ENCODE data around the gene TAP1.
A peak's percentile ranks its signal among the peaks of the same experiment; 100 is the strongest.
"Not testable (repeated sequence)": the region's sequence is repeated elsewhere in the genome, so short reads cannot be mapped to it uniquely, and the experiment has no call there.

Gene TAP1, protein sequence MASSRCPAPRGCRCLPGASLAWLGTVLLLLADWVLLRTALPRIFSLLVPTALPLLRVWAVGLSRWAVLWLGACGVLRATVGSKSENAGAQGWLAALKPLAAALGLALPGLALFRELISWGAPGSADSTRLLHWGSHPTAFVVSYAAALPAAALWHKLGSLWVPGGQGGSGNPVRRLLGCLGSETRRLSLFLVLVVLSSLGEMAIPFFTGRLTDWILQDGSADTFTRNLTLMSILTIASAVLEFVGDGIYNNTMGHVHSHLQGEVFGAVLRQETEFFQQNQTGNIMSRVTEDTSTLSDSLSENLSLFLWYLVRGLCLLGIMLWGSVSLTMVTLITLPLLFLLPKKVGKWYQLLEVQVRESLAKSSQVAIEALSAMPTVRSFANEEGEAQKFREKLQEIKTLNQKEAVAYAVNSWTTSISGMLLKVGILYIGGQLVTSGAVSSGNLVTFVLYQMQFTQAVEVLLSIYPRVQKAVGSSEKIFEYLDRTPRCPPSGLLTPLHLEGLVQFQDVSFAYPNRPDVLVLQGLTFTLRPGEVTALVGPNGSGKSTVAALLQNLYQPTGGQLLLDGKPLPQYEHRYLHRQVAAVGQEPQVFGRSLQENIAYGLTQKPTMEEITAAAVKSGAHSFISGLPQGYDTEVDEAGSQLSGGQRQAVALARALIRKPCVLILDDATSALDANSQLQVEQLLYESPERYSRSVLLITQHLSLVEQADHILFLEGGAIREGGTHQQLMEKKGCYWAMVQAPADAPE

DNA sequence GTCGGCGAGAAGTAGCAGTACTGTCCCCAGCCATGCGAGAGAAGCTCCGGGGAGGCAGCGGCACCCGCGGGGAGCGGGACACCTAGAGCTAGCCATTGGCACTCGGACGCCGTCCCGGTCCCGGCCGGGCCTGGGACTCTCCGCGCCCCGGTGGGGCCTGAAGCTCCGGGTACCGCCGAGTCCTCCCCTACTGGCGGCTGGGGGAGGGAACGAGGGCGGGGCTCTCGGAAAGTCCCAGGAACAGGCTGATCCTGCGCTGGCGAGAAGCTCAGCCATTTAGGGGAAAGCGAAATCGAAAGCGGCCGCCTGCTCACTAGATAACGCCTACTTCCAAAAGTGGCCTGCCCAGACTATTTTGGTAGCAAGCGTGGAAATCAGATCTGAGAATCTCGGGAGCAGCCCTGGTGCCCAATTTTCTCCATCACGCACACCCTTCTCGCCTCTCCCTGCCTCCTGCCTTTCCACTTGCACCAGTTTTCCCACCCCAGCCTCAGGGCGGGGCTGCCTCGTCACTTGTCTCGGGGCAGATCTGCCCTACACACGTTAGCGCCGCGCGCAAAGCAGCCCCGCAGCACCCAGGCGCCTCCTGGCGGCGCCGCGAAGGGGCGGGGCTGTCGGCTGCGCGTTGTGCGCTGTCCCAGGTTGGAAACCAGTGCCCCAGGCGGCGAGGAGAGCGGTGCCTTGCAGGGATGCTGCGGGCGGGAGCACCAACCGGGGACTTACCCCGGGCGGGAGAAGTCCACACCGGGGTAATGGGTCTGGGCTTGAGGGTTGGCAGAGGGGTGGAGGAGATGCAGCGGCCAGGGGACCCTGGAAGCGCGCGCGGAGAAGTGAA, at the start of gene TAP1, which contains the start of gene PSMB9:
Gene TAP1, minus strand, starts transcription at position 164 of the 835 bp plus-strand sequence. Its CDS starts 68 bp downstream, at position 96.
Gene PSMB9, plus strand, starts transcription at position 652 of the 835 bp plus-strand sequence. Its CDS starts 38 bp downstream, at position 690.
- peak within 1 kb of the TSS; percentile 84 for H3K4me3 ChIP-seq (ENCODE audit: low read length)
- TF ChIP-seq ZNF274 (IDR thresholded peaks at IDR 0.05; ENCODE audit: low read depth, low read length): no peak

DNA sequence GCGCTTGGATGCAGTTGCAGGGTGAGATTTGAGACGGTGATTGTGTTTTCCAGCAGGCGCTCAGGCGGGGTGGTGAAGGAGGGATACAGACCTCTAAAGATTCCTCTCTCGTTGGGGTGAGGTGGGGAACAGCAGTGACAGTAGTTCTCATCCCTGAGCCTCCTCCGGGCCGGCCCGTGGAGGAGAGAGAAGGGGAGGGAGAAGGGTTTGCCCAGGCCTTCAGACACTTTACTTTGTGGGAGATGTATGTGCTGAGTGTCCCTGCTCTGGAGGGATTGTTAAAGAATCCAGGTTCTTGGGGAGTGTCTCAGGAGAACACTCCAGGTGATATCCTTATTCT, 41.5 kb upstream of the TAP1 start:
- TF ChIP-seq ZNF274 (IDR thresholded peaks at IDR 0.05; ENCODE audit: low read depth, low read length): no peak
- H3K4me3 ChIP-seq (ENCODE audit: low read length): peak overlapping the region; percentile 77

DNA sequence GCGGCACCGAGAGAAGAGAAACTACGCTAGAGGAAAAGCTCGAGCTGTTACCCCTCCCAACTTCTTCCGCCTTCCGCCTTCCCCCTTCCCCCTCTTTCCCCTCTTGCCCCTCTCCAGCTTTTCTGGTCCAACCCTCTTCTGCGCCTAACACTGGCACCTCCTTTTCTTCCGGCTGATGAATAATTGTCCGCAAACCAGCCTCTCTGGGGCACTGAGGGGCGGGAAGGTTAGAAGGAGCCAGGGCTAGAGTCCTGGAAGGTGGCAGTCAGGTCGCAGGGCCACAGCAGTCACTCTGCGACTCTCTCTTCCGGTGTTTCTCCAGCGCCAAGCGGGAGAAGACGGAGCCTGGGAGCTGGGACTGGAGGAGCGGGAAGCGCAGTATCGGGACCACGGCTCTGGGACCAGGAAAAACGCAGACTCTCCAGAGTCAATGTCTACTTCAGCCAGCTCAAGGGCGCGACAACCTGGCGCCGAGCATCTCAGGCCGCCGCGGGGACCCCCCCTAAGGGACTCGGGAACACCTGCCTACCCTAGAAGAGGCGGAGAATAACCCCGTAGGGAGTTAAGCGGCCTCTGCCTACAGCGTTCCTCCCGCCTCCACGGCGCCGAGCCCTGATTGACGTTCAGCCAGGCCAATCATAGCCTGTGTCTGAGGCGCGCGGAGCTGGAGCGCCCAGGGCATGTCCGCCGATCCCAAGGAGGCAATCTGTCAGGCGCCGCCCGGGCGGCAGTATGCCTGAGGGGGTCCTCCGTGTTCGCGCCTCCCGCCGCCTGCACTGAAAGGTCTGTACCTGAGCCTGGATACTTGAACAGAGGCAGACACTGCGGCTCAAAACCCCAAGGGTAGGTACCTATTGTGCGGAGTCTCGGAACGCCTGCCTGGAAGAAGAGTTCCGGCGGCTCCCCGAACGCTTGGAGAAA, 40.8 kb upstream of the TAP1 start:
- H3K4me3 ChIP-seq (ENCODE audit: low read length): peak overlapping the region; percentile 77
- TF ChIP-seq ZNF274 (IDR thresholded peaks at IDR 0.05; ENCODE audit: low read depth, low read length): no peak

DNA sequence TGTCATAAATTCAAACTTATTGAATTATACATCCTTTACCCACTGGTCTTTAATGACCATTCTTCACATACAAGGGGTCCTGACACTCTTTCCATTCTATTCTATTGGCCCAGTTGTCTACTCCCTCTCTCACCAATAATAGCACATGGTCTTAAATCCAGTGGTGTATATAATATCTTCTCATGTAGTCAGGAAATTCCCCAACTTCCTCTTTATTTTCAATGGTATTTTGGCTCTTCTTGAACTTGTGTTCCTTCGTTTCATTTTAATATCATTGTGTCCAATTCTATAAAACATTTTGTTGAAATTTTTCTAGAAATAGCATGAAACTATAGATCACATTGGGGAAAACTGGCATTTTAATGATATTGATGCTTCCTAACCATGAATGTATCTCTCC, 37.3 kb upstream of the TAP1 start:
- no peak for TF ChIP-seq ZNF274 (IDR thresholded peaks at IDR 0.05; ENCODE audit: low read depth, low read length)
- no peak overlapping the region for H3K4me3 ChIP-seq (ENCODE audit: low read length)

DNA sequence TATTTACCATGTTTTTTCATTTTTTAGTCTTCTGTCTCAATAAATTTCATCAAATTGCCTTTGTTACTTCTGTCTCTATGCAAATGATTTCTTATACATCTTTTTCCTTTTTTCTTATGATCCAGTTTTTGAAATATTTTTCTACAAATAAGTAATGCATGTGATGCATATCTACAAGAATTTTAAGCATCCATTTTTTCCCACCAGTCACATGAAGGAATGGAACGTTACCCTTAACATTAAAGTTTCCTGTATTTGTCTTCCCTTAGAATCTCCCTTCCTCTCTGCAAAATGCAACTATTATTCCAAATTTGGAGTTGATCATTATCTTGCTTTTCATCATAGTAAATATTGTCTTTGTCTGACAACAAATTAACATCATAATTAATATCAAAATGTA, 36.0 kb upstream of the TAP1 start:
- no peak overlapping the region for H3K4me3 ChIP-seq (ENCODE audit: low read length)
- no peak for TF ChIP-seq ZNF274 (IDR thresholded peaks at IDR 0.05; ENCODE audit: low read depth, low read length)

DNA sequence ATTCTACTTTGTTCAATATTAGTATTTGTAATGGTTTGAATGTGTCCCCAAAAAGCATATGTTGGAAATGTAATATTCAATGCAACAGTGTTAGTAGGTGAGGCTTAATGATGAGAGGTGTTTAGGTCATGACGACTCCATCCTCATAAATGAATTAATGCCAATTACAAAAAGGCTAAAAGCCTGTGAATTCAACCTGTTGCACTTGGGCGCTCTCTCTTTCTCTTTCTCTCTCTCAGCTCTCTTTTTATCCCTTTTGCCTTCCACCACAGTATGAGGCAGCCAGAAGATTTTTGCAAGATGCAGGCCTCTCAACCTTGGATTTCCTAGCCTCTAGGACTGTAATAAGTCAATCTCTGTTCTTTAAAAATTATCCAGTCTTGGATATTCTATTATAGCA, 35.1 kb upstream of the TAP1 start:
- TF ChIP-seq ZNF274 (IDR thresholded peaks at IDR 0.05; ENCODE audit: low read depth, low read length): no peak
- H3K4me3 ChIP-seq (ENCODE audit: low read length): no peak overlapping the region

DNA sequence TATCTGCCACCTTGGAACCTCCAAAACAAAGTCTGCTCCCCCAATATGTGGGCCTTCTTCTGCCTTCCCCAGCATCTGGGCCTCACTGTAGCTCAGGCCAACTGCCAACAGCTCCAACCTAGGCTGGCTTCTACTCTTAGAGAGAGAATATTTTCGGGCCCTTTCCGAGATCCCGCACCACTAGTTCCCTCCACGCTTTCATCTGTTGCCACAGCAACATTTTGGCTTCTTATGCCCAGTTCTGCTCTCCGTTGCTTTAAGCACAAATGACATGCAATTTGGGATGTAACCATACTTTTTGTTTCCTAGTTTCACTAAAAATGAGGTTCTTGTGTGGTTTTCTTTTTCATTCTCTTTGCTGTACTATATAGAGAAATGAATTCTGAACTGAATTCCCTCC, 34.1 kb upstream of the TAP1 start:
- TF ChIP-seq ZNF274 (IDR thresholded peaks at IDR 0.05; ENCODE audit: low read depth, low read length): no peak
- H3K4me3 ChIP-seq (ENCODE audit: low read length): no peak overlapping the region

DNA sequence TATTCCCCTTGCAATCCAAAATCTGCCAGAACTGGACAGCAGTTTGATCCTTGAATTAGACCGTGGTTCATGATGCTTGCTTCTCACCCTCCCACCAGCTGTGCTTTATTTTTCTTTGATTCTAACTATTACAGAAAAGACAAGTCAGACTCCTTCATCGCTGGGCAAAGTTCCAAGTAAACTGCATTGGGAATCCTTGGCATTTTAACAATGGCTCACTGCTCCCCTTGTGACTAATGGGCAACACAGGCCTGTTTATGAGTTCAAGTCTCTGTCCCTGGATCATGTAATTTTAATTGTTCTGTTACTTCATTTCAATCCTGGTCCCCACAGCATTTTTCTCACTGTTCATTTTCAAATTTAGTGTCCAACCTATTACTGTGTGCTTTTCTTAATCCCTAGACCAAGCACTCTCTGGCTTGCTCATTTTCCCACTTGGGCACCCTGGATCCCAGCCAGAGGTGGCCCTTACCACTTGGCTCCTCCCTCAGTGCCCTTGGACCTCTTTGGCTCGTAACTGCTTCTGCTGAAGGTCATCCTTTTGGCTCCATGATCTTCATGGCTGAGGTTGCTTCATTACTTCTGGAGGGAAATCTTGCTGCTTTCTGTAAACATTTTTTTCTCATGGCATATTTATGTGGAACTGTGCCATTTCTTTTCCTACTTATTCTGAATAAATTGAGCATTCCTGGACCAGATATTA, 33.3 kb upstream of the TAP1 start:
- H3K4me3 ChIP-seq (ENCODE audit: low read length): no peak overlapping the region
- TF ChIP-seq ZNF274 (IDR thresholded peaks at IDR 0.05; ENCODE audit: low read depth, low read length): no peak

DNA sequence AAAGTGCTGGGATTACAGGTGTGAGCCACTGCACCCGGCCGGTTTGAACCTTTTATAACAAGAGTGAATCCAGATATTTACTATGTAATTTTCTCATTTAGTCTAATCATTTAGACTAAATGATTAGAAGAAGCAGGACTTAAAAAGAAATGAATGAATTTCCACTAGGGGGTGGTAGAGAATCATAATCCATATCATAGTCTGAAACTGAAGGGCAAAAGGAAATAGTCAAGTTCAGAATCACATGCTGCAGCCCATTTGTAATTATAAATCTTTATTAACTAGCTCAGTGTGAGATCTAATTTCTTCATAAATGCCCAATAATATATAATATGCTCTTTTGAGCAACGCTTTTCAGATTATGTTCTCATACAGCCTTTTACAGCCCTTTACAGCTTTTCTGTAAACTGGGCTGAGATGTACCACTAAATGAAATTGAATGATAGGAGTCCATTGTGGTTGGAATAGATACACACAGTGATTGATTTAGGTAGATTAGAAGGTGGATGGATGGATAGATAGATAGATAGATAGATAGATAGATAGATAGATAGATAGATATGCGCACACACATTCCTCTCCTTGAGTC, 32.3 kb upstream of the TAP1 start:
- no peak for TF ChIP-seq ZNF274 (IDR thresholded peaks at IDR 0.05; ENCODE audit: low read depth, low read length)
- H3K4me3 ChIP-seq (ENCODE audit: low read length): no peak overlapping the region

DNA sequence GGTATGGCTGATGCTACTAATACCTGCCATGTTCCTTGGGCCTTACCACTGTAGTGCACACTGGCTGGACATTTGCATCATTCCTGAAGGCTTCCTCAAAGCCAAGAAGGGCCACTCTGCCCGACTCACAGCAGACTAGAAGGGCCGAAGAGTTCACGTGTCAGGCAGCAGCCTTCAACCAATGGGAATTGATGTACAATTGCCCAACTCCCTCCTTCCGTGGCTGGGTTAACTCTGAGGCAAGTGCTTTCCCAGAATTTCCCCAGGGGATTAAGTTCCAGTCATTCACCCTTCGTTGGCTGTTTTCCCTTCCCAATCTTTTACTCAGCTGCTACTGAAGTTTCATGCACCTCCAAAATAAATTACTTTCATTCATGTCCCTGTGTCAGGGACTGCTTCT, 30.3 kb upstream of the TAP1 start:
- TF ChIP-seq ZNF274 (IDR thresholded peaks at IDR 0.05; ENCODE audit: low read depth, low read length): no peak
- H3K4me3 ChIP-seq (ENCODE audit: low read length): no peak overlapping the region

DNA sequence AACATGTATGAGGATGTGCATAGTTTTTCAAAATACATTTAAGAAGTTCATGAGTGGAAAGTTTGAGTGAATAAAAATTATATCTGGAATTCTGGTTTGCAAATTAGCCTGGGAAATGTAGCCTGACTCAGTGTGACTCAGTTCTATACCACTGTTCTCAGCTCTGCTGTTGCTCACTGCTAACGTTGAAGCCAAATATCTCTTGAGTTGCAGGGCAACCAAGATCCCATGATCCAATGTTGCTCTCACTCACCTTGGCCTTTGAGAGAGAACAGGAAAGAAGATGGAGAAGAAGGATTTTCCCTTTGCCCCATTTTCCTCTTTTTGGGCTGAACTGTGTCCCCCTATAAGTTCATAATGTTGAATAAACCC, 29.4 kb upstream of the TAP1 start:
- TF ChIP-seq ZNF274 (IDR thresholded peaks at IDR 0.05; ENCODE audit: low read depth, low read length): no peak
- H3K4me3 ChIP-seq (ENCODE audit: low read length): no peak overlapping the region

DNA sequence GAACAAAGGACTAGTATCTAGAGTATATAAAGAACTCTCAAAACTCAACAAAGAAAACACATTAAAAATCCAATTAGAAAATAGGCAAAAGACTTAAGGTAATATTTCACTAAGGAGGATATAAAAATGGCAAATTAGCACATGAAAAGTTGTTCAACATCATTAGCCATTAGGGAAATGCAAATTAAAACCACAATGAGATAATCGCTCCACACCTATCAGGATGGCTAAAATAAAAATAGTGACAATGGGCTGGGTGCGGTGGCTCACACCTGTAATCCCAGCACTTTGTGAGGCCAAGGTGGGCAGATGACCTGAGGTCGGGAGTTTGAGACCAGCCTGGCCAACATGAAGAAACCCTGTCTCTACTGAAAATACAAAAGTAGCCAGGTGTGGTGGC, 27.5 kb upstream of the TAP1 start:
- H3K4me3 ChIP-seq (ENCODE audit: low read length): not testable (repeated sequence)

DNA sequence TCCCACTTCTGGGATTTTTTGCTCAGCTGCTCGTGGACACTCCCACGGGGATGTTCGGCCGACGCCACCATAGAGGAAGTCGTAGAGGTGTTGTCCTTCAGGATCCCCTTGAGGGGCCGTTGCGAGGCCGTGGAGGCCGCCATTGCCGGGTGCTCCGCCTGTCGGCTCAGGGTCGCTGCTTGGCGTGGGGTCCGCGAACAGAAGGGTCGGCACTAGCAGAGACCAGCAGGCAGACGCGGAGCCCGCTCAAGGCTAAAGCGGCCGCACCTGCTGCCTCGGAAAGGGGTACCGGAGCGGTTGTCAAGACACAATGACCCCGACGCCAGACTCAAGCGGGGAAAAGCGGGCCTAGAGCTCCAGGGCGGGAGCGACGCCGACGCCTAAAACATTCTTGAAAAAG, 26.2 kb upstream of the TAP1 start:
- H3K4me3 ChIP-seq (ENCODE audit: low read length): no peak overlapping the region; the same call in 1 of the 2 replicates
- TF ChIP-seq ZNF274 (IDR thresholded peaks at IDR 0.05; ENCODE audit: low read depth, low read length): no peak
